Spleen (tissue), 7 donors: ENCODE data around the gene HNRNPDL.

Source experiments
- POLR2A ChIP-seq, 3 donors: fragments of 450-650 bp; IDR thresholded peaks; one replicate each; pipeline ENCODE4 v1.5.1; 2017; ENCODE audit warnings: antibody characterized with exemption in 3 of 3, mild to moderate bottlenecking in 1 of 3
- POLR2AphosphoS5 ChIP-seq, 3 donors: sonication (generic); formaldehyde crosslinking; IDR thresholded peaks; one replicate each; pipeline ENCODE4 v1.5.1; 2017; ENCODE audit warnings: antibody characterized with exemption in 3 of 3
- TF ChIP-seq, protein P1 (sequence below), 11 experiments: fragments of 200-600 bp in 7 of 11; fragments of 450-650 bp in 4 of 11; sonication (generic) in 4 of 11; IDR thresholded peaks in 8 of 11; conservative IDR thresholded peaks in 3 of 11; 1 replicate in 7 of 11; 2 replicates in 4 of 11; pipeline versions ENCODE4 v1.4.0 to v1.8.0; 2016 to 2021; ENCODE audit warnings: antibody characterized with exemption in 11 of 11, inconsistent platforms in 4 of 11, mild to moderate bottlenecking in 1 of 11
- donor health status: DM: no; HTN: no; CAD: no; lungs with moderate emphysema.
- donor health status: DM: no; HTN: no; CAD: no.
- donor health status: DM: no; HTN: no; CAD: no.

DNA sequence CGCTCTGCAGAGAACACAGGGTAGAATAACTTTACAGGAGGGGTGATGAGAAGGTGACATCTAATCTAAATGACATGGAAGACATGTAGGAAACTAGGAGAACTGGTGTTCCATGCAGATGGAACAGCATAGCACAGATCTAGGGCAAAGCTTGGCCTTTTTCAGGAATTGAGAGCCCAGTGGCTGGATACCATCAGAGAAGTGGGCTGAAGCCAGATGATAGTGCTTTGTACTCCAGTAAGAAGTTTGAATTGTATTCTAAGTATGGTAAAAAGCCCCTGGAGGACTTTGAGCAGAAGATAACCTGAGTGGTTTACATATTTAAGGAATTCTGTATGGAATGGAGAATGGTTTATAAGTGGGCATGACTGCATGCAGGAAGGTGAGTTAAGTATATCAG lies 33.0 kb upstream of the HNRNPDL start:
- no peak for TF ChIP-seq POLR2A (IDR thresholded peaks at IDR 0.05)
- TF ChIP-seq, protein P1, sequence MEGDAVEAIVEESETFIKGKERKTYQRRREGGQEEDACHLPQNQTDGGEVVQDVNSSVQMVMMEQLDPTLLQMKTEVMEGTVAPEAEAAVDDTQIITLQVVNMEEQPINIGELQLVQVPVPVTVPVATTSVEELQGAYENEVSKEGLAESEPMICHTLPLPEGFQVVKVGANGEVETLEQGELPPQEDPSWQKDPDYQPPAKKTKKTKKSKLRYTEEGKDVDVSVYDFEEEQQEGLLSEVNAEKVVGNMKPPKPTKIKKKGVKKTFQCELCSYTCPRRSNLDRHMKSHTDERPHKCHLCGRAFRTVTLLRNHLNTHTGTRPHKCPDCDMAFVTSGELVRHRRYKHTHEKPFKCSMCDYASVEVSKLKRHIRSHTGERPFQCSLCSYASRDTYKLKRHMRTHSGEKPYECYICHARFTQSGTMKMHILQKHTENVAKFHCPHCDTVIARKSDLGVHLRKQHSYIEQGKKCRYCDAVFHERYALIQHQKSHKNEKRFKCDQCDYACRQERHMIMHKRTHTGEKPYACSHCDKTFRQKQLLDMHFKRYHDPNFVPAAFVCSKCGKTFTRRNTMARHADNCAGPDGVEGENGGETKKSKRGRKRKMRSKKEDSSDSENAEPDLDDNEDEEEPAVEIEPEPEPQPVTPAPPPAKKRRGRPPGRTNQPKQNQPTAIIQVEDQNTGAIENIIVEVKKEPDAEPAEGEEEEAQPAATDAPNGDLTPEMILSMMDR (IDR thresholded peaks at IDR 0.05 in 8 of 11, conservative IDR thresholded peaks at IDR 0.05 in 3 of 11) = no peak
- no peak for TF ChIP-seq POLR2AphosphoS5 (IDR thresholded peaks at IDR 0.05)
